SK-N-MC (cell line): ENCODE results near the gene SECISBP2.
"Not testable (repeated sequence)": the region's sequence is repeated elsewhere in the genome, so short reads cannot be mapped to it uniquely, and the experiment has no call there.

Experiments
- DNase-seq: peaks from one replicate; pipeline ENCODE4 v3.0.0-alpha.2; 2011; ENCODE audit warnings: low read depth, low spot score
- H3K27ac ChIP-seq: fragments of 200-600 bp; sonication (generic); 2 replicates; pipeline ENCODE4 v1.5.1; 2016; ENCODE audit warnings: mixed run types
- H3K36me3 ChIP-seq: fragments of 200-600 bp; sonication (generic); 2 replicates; pipeline ENCODE4 v1.6.1; 2017; ENCODE audit warnings: antibody characterized with exemption, low read length, mixed read lengths; ENCODE audit not compliant: insufficient read depth
- H3K4me3 ChIP-seq: fragments of 200-600 bp; sonication (generic); 2 replicates; pipeline ENCODE4 v1.5.1; 2016
- H3K9ac ChIP-seq: fragments of 200-600 bp; sonication (generic); 2 replicates; pipeline ENCODE4 v1.8.0; 2017; ENCODE audit warnings: mixed run types, mixed read lengths; ENCODE audit not compliant: insufficient read length
- H3K9me3 ChIP-seq: fragments of 200-600 bp; sonication (generic); 2 replicates; pipeline ENCODE4 v1.6.1; 2017; ENCODE audit warnings: low read depth, mild to moderate bottlenecking, antibody characterized with exemption, low read length, moderate library complexity, mixed read lengths
- EZH2 ChIP-seq: fragments of 200-600 bp; sonication (generic); IDR thresholded peaks from one replicate; pipeline ENCODE4 v1.6.1; 2017; ENCODE audit warnings: antibody characterized with exemption
- FOXP2 ChIP-seq: optimal IDR thresholded peaks from 2 replicates; pipeline ENCODE3; 2011; ENCODE audit warnings: mild to moderate bottlenecking, moderate library complexity; ENCODE audit not compliant: insufficient read depth; ENCODE audit errors: extremely low read length, control extremely low read depth
- POLR2AphosphoS5 ChIP-seq: IDR thresholded peaks from 2 replicates; pipeline ENCODE4 v1.6.1; 2012; ENCODE audit warnings: mild to moderate bottlenecking, low read depth, low read length, borderline replicate concordance

The SECISBP2 gene

GRCh38 chr9:89368550-89368949, 50.2 kb downstream of the SECISBP2 start:
- DNase-seq, result no peak
- TF ChIP-seq EZH2, result no peak
- no peak for TF ChIP-seq FOXP2
- TF ChIP-seq POLR2AphosphoS5, result no peak
- no peak overlapping the region for H3K4me3 ChIP-seq

GRCh38 chr9:89368978-89369377, 50.7 kb downstream of the SECISBP2 start:
- Histone ChIP-seq H3K27ac (no peak overlapping the region), H3K9ac (no peak overlapping the region), H3K36me3 (no peaks in the 10 kb centered on the region), H3K9me3 (no peaks in the 10 kb centered on the region), H3K4me3 (no peak overlapping the region)
- DNase-seq, result no peak
- no peak for TF ChIP-seq FOXP2

More at GRCh38 chr9:89368550-89368949, 50.2 kb downstream of the SECISBP2 start:
- no peaks in the 10 kb centered on the region for H3K9me3 ChIP-seq
- no peak overlapping the region for H3K27ac ChIP-seq
- H3K9ac ChIP-seq, result no peak overlapping the region
- no peaks in the 10 kb centered on the region for H3K36me3 ChIP-seq

- Histone ChIP-seq H3K27ac (no peak overlapping the region), H3K9me3 (no peaks in the 10 kb centered on the region), H3K4me3 (no peak overlapping the region), H3K36me3 (no peaks in the 10 kb centered on the region), H3K9ac (no peak overlapping the region)
- TF ChIP-seq EZH2, result no peak
- TF ChIP-seq FOXP2, result no peak
- no peak for TF ChIP-seq POLR2AphosphoS5
- DNase-seq, result no peak
These were observed 52.3 kb downstream of the SECISBP2 start for GRCh38 chr9:89370593-89370992.

GRCh38 chr9:89371791-89372190, 53.5 kb downstream of the SECISBP2 start:
- not testable (repeated sequence) for H3K9ac ChIP-seq, DNase-seq, H3K4me3 ChIP-seq, H3K27ac ChIP-seq, H3K36me3 ChIP-seq, H3K9me3 ChIP-seq

DNA sequence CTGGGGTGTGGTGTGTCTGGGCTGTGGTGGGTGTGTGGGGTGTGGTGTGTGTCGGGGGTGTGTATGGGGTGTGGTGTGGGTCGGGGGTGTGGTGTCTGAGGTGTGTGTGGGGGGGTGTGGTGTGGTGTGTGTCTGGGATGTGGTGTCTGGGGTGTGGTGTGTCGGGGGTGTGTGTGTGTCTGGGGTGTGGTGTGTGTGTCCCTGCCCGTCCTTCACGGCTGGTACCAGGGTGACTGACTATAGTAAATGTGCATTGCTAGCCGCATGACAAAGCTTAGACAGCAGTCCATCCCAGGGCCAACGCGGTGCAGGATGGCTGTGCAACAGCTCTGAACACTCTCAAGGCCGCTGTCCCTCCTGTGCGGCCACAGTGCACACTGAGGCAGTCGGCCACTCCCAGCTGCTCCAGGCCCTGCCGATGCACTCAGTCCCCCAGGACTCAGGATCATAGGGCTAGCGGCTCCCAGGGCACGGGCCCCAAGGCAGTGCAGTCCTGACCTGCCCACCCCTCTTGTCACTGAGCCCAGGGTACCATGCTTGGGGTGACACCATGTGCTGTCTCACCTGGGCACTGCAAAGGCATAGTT, 54.0 kb downstream of the SECISBP2 start:
- H3K9ac ChIP-seq, result no peak overlapping the region
- no peaks in the 10 kb centered on the region for H3K9me3 ChIP-seq
- DNase-seq, result no peak
- TF ChIP-seq EZH2, result no peak
- TF ChIP-seq FOXP2, result no peak
- no peak overlapping the region for H3K27ac ChIP-seq
- no peak overlapping the region for H3K4me3 ChIP-seq
- no peaks in the 10 kb centered on the region for H3K36me3 ChIP-seq

GRCh38 chr9:89372979-89373378, 54.7 kb downstream of the SECISBP2 start:
- Histone ChIP-seq H3K9ac (no peak overlapping the region), H3K27ac (no peak overlapping the region), H3K9me3 (no peaks in the 10 kb centered on the region), H3K36me3 (no peaks in the 10 kb centered on the region), H3K4me3 (no peak overlapping the region)
- TF ChIP-seq POLR2AphosphoS5 (no peak), FOXP2 (no peak), EZH2 (no peak)
- DNase-seq, result no peak

- DNase-seq, result no peak
- no peak overlapping the region for H3K9ac ChIP-seq
- H3K9me3 ChIP-seq, result no peaks in the 10 kb centered on the region
- H3K27ac ChIP-seq, result no peak overlapping the region
- H3K4me3 ChIP-seq, result no peak overlapping the region
- H3K36me3 ChIP-seq, result no peaks in the 10 kb centered on the region; the same call in 1 of the 2 replicates
- no peak for TF ChIP-seq FOXP2
These were observed 55.9 kb downstream of the SECISBP2 start for GRCh38 chr9:89374176-89374575.

GRCh38 chr9:89375191-89375760, 57.0 kb downstream of the SECISBP2 start:
- Histone ChIP-seq H3K4me3 (no peak overlapping the region), H3K9ac (no peak overlapping the region), H3K27ac (no peak overlapping the region), H3K36me3 (no peaks in the 10 kb centered on the region; the same call in 1 of the 2 replicates), H3K9me3 (no peaks in the 10 kb centered on the region)
- DNase-seq, result no peak
- TF ChIP-seq EZH2, result no peak
- TF ChIP-seq POLR2AphosphoS5, result no peak
- no peak for TF ChIP-seq FOXP2

DNA sequence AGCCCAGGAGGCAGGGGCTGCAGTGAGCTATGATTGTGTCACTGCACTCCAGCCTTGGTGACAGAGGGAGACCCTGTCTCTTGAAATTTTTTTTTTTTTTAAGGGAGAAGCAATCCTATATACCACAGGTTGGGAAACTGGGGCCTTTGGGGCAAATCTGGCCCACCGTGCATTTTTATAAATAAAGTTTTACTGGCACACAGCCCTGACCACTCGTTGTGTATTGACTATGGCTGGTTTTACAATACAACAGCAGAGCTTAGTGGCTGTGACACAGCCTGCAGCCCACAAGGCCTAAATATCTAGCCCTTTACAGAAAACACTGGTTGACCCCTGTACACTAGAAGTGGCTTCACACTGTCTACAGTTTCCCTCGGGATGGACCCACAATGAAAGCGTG, 58.0 kb downstream of the SECISBP2 start:
- no peak overlapping the region for H3K27ac ChIP-seq
- DNase-seq, result no peak
- no peaks in the 10 kb centered on the region for H3K9me3 ChIP-seq
- H3K4me3 ChIP-seq, result no peak overlapping the region
- no peak overlapping the region for H3K9ac ChIP-seq
- TF ChIP-seq EZH2, result no peak
- no peak for TF ChIP-seq POLR2AphosphoS5
- no peak for TF ChIP-seq FOXP2
- no peaks in the 10 kb centered on the region; the same call in 1 of the 2 replicates for H3K36me3 ChIP-seq
